H1 (cell line): ENCODE data around the gene SLC6A2. TPM values are rescaled to one million over a fixed set of nuclear protein-coding genes. Genes with fewer than 3 reads are reported as not detected.

Experiments
- CREB1 ChIP-seq: IDR thresholded peaks from 2 replicates; pipeline ENCODE4 v1.6.1; 2012; ENCODE audit warnings: inconsistent platforms
- RXRA ChIP-seq: IDR thresholded peaks from 2 replicates; pipeline ENCODE4 v1.6.1; 2011; ENCODE audit warnings: low read depth, mild to moderate bottlenecking, low read length, moderate library complexity; ENCODE audit not compliant: insufficient read depth
- YY1 ChIP-seq: IDR thresholded peaks from 2 replicates; pipeline ENCODE4 v1.6.1; 2011; ENCODE audit warnings: low read depth, mild to moderate bottlenecking, low read length
- polyA plus RNA-seq, 7 experiments: library from polyadenylated mRNA; depleted of rRNA in 3 of 7; stranded (reverse) in 5 of 7; unstranded in 2 of 7; fragments of >200 nt in 5 of 7; fragments of 200-250 nt in 2 of 7; gene quantifications; 1 replicate in 5 of 7; 2 replicates in 1 of 7; 4 replicates in 1 of 7; pipeline versions ENCODE4 v1.2.1 to v1.2.3, GENCODE V29; 2011 to 2013; ENCODE audit warnings: missing spikeins in 2 of 7, mixed read lengths in 2 of 7
- total RNA-seq: library from RNA; stranded (reverse); fragmentation: NEBNext Ultra II Directional; extraction: Animal tissue kit (Norgen Biotek cat#: 25700); gene quantifications from 2 replicates; pipeline ENCODE4 v1.2.1, GENCODE V29; 2021

The SLC6A2 gene
- total and polyA plus RNA-seq, 2 of the 8 experiments (the other 6 are each of a cell fraction or from before 2014, with no cell fraction given): 0.35 TPM; not detected in 1

- TF ChIP-seq YY1: no peak
- TF ChIP-seq RXRA: no peak
- TF ChIP-seq CREB1: no peak
These were observed 14.2 kb upstream of the SLC6A2 start (continued) for GRCh38 chr16:55641430-55642056.
